GM12892 (cell line): ENCODE data around the gene B9D1.
A peak's percentile ranks its signal among the peaks of the same experiment; 100 is the strongest.

Experiments used
- DNase-seq: peaks from one replicate; pipeline ENCODE4 v3.0.0; 2011; ENCODE audit not compliant: insufficient read length
- FAIRE-seq: peaks from 2 replicates; lab custom pipeline; 2011; peaks lifted over from hg19 to GRCh38; lab: Jason Lieb, UNC
- POLR2A ChIP-seq: IDR thresholded peaks from 2 replicates; pipeline ENCODE4 v1.6.1; 2011; ENCODE audit warnings: low read depth, low read length, control low read depth
- POLR2AphosphoS5 ChIP-seq: IDR thresholded peaks from 2 replicates; pipeline ENCODE4 v1.6.1; 2011; ENCODE audit warnings: low read depth, low read length, control low read depth
- TAF1 ChIP-seq: IDR thresholded peaks from 2 replicates; pipeline ENCODE4 v1.6.1; 2011; ENCODE audit warnings: low read depth, mild to moderate bottlenecking, control low read depth, low read length, borderline replicate concordance

B9D1 gene

GRCh38 chr17:19380481-19381301, 18.2 kb upstream of the B9D1 start:
- no peak for TF ChIP-seq TAF1
- FAIRE-seq (no peak), DNase-seq (no peak)

- TF ChIP-seq TAF1 (no peak), POLR2AphosphoS5 (no peak)
- FAIRE-seq (no peak), DNase-seq (no peak)
Measured at GRCh38 chr17:19379361-19380065, 17.0 kb upstream of the B9D1 start.

- TF ChIP-seq TAF1 (no peak), POLR2A (no peak), POLR2AphosphoS5 (no peak)
- DNase-seq: no peak
- FAIRE-seq: peak; percentile 67
Measured at GRCh38 chr17:19378416-19379360, 16.2 kb upstream of the B9D1 start, which contains the start of gene MAPK7. MAPK7 (plus strand) TSS chr17:19378498; CDS start chr17:19378901, 403 bp downstream.

- FAIRE-seq (peak; percentile 100), DNase-seq (peak; percentile 100)
Measured at GRCh38 chr17:19377602-19378415, 15.3 kb upstream of the B9D1 start.

GRCh38 chr17:19376811-19377210, 14.3 kb upstream of the B9D1 start:
- FAIRE-seq (peak; percentile 87), DNase-seq (no peak)
- TF ChIP-seq POLR2A: no peak
- TF ChIP-seq TAF1: no peak
- no peak for TF ChIP-seq POLR2AphosphoS5

More at GRCh38 chr17:19377602-19378415, 15.3 kb upstream of the B9D1 start:
- TF ChIP-seq POLR2A: peak; percentile 84
- peak; percentile 87 for TF ChIP-seq TAF1
- TF ChIP-seq POLR2AphosphoS5: peak; percentile 80

- DNase-seq (no peak), FAIRE-seq (no peak)
- TF ChIP-seq TAF1 (no peak), POLR2AphosphoS5 (no peak), POLR2A (no peak)
Measured at GRCh38 chr17:19375732-19376131, 13.2 kb upstream of the B9D1 start.

- DNase-seq: no peak
- no peak for TF ChIP-seq POLR2A
- no peak for TF ChIP-seq POLR2AphosphoS5
- TF ChIP-seq TAF1: no peak
- FAIRE-seq: peak; percentile 14
Measured at GRCh38 chr17:19374136-19374535, 11.6 kb upstream of the B9D1 start.

- DNase-seq: no peak
- FAIRE-seq: no peak
- no peak for TF ChIP-seq TAF1
- TF ChIP-seq POLR2AphosphoS5: no peak
- TF ChIP-seq POLR2A: no peak
Measured at GRCh38 chr17:19372866-19373504, 10.5 kb upstream of the B9D1 start.

- no peak for TF ChIP-seq POLR2A
- no peak for TF ChIP-seq POLR2AphosphoS5
- TF ChIP-seq TAF1: no peak
- DNase-seq: no peak
- peak; percentile 46 for FAIRE-seq
Measured at GRCh38 chr17:19372439-19372838, 9.9 kb upstream of the B9D1 start.

GRCh38 chr17:19372011-19372370, 9.5 kb upstream of the B9D1 start:
- TF ChIP-seq TAF1: no peak
- no peak for TF ChIP-seq POLR2A
- no peak for TF ChIP-seq POLR2AphosphoS5
- no peak for DNase-seq
- FAIRE-seq: no peak
